ENCODE measurements around the gene SLC2A1. TPM values are rescaled to one million over a fixed set of nuclear protein-coding genes. Genes with fewer than 3 reads are reported as not detected.

Gene SLC2A1
- total RNA-seq, 5 donors from 2014 or later (not counting 1 experiment from before 2014, with no cell fraction given), result 72.0 to 91.7 (median 83.9) TPM

DNA sequence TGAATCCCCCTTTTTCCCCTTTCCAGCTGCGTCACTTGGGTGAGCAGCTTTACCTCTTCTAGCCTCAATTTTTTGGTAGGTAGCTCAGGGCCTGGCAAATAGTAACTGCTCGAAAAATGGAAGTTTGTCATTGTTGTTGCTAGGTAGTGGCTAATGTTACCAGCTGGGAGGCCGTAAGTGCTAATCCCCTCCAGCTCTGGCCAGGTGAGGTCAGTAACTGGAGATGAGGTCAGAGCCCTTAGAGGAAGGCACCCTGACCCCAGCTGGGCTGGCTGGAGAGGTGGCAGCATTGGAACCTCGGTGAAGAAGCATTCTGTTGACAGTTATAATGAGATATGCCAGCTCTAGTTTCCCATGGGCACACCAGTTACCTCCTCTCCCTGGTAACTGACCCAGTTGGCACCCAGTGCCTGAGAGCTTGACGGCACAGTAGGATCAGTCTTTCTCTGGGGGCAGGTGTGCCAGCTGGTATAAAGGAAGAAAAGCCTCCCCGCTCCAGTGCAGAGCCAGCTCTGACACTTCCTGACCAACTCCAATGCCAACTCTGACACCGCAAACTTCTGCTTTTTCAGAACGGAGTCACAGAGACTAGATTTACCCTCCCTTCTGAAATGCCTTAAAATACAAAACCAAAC, 35.0 kb upstream of the SLC2A1 start:
- no peaks in the 10 kb centered on the region for H3K4me1 ChIP-seq (ENCODE audit: control insufficient read depth in 1 of 2, extremely low read depth in 1 of 2, insufficient read depth in 2 of 2, low read length in 2 of 2)
- H3K9me3 Mint-ChIP-seq, result peaks cover 0 to 8% (median 5%) of the 10 kb centered on the region in 3 donors
- DNase-seq, result peak in 1 of 35 experiments; percentile 6
- H3K9me3 ChIP-seq, result no peaks in the 10 kb centered on the region
- H3K36me3 Mint-ChIP-seq, result peaks cover 7% of the 10 kb centered on the region
- ChIA-PET CTCF (no interaction called here), POLR2A (no interaction called here)
- WGBS (ENCODE audit: insufficient coverage), result 35% methylated on average over 2 of the region's 8 CpGs
- H3K27ac ChIP-seq (ENCODE audit: low read length), result no peak overlapping the region
- no peaks in the 10 kb centered on the region for H3K36me3 ChIP-seq (ENCODE audit: control insufficient read depth in 2 of 2, extremely low read depth in 1 of 2, insufficient read depth in 1 of 2, low read length in 1 of 2)
- no peaks in the 10 kb centered on the region for H3K27me3 ChIP-seq (replicated peaks in 1 of 2; ENCODE audit: control insufficient read depth in 2 of 2, extremely low read depth in 1 of 2, insufficient read depth in 2 of 2, low read length in 1 of 2)
- no peaks in the 10 kb centered on the region for H3K27me3 Mint-ChIP-seq
- no peak overlapping the region for H3K4me3 ChIP-seq (ENCODE audit: control insufficient read depth in 1 of 2, extremely low read depth in 1 of 2, low read length in 1 of 2)
- H3K27ac Mint-ChIP-seq, result no peak overlapping the region
- ATAC-seq (replicated peaks in 1 of 4), result no peak
- H3K4me3 Mint-ChIP-seq, result no peak overlapping the region
- H3K4me1 Mint-ChIP-seq, result peaks cover 0 to 3% (median 0%) of the 10 kb centered on the region in 3 donors

DNA sequence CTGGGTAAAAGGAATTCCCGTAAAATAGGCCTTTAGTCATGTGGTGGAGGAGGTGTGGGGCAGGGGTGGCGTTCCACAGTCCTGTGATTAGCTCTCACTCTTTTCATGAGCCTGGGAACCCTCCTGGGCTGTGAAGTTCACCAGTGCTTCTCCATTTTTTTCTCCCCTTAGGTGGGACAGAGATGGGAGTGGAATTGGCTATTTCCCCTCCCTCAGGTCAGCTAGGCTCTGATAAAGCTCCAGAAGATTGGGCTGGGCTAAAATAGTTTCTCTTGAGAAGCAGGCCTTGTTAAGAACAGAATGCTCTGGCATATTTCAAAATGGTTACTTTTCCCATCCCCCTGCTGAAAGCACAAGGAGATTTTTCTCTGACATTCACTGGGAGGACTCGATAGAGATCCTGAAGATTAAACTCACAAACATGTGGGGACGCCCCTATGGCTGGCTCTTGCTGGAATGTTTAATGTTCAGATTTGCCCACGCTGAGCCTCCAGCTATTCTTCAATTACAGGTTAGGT, 33.4 kb upstream of the SLC2A1 start:
- no peak overlapping the region for H3K27ac Mint-ChIP-seq

DNA sequence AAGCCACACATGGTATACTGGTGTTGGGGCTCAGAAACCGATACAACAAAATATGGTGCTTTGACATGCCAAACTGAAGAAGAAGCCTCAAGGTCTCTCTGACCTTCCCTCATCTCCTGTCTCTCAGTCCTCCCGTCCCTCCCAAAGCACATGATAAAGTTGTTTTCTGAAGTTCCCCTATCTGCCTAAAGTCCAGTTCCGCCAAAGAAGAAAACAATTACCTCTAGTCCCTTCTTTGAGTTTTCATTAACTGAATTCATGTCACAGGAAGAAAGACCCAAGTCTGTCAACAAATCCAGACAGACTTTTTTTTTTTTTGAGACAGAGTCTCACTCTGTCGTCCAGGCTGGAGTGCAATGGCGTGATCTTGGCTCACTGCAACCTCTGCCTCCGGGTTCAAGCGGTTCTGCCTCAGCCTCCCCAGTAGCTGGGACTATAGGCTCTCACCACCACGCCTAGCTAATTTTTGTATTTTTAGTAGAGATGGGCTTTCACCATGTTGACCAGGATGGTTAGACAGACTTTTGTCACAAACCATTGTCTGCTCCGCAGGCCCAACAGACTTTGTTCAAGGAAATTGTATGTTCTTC, 32.2 kb upstream of the SLC2A1 start:
- H3K27me3 ChIP-seq (replicated peaks in 1 of 2; ENCODE audit: control insufficient read depth in 2 of 2, extremely low read depth in 1 of 2, insufficient read depth in 2 of 2, low read length in 1 of 2), result no peaks in the 10 kb centered on the region
- ATAC-seq (replicated peaks in 1 of 4), result no peak
- H3K27ac ChIP-seq (ENCODE audit: low read length), result no peak overlapping the region
- H3K27ac Mint-ChIP-seq, result no peak overlapping the region
- no peak overlapping the region for H3K4me3 ChIP-seq (ENCODE audit: control insufficient read depth in 1 of 2, extremely low read depth in 1 of 2, low read length in 1 of 2)
- no peaks in the 10 kb centered on the region for H3K27me3 Mint-ChIP-seq
- no peaks in the 10 kb centered on the region for H3K4me1 ChIP-seq (ENCODE audit: control insufficient read depth in 1 of 2, extremely low read depth in 1 of 2, insufficient read depth in 2 of 2, low read length in 2 of 2)
- 100% methylated on average over 2 of the region's 9 CpGs for WGBS (ENCODE audit: insufficient coverage)
- H3K36me3 ChIP-seq (ENCODE audit: control insufficient read depth in 2 of 2, extremely low read depth in 1 of 2, insufficient read depth in 1 of 2, low read length in 1 of 2), result no peaks in the 10 kb centered on the region
- H3K36me3 Mint-ChIP-seq, result peaks cover 7% of the 10 kb centered on the region
- no peaks in the 10 kb centered on the region for H3K9me3 ChIP-seq
- DNase-seq, result no peak
- ChIA-PET CTCF (no interaction called here), POLR2A (no interaction called here)
- H3K4me3 Mint-ChIP-seq, result no peak overlapping the region
- H3K4me1 Mint-ChIP-seq, result peaks cover 0 to 3% (median 0%) of the 10 kb centered on the region in 3 donors
- peaks cover 0 to 8% (median 5%) of the 10 kb centered on the region in 3 donors for H3K9me3 Mint-ChIP-seq

More for the DNA sequence above, 33.4 kb upstream of the SLC2A1 start:
- H3K27me3 Mint-ChIP-seq, result no peaks in the 10 kb centered on the region
- H3K27me3 ChIP-seq (replicated peaks in 1 of 2; ENCODE audit: control insufficient read depth in 2 of 2, extremely low read depth in 1 of 2, insufficient read depth in 2 of 2, low read length in 1 of 2), result no peaks in the 10 kb centered on the region
- H3K4me3 ChIP-seq (ENCODE audit: control insufficient read depth in 1 of 2, extremely low read depth in 1 of 2, low read length in 1 of 2), result no peak overlapping the region
- H3K9me3 ChIP-seq, result no peaks in the 10 kb centered on the region
- no peak overlapping the region for H3K4me3 Mint-ChIP-seq
- H3K36me3 Mint-ChIP-seq, result peaks cover 7% of the 10 kb centered on the region
- H3K9me3 Mint-ChIP-seq, result peaks cover 0 to 8% (median 5%) of the 10 kb centered on the region in 3 donors
- H3K4me1 Mint-ChIP-seq, result peaks cover 0 to 3% (median 0%) of the 10 kb centered on the region in 3 donors
- H3K27ac ChIP-seq (ENCODE audit: low read length), result no peak overlapping the region
- ATAC-seq (replicated peaks in 1 of 4), result no peak
- no peaks in the 10 kb centered on the region for H3K4me1 ChIP-seq (ENCODE audit: control insufficient read depth in 1 of 2, extremely low read depth in 1 of 2, insufficient read depth in 2 of 2, low read length in 2 of 2)
- 83% methylated on average over 2 of the region's 5 CpGs for WGBS (ENCODE audit: insufficient coverage)
- no peak for DNase-seq
- POLR2A ChIA-PET, result no interaction called here
- no peaks in the 10 kb centered on the region for H3K36me3 ChIP-seq (ENCODE audit: control insufficient read depth in 2 of 2, extremely low read depth in 1 of 2, insufficient read depth in 1 of 2, low read length in 1 of 2)
- CTCF ChIA-PET, result no interaction called here

DNA sequence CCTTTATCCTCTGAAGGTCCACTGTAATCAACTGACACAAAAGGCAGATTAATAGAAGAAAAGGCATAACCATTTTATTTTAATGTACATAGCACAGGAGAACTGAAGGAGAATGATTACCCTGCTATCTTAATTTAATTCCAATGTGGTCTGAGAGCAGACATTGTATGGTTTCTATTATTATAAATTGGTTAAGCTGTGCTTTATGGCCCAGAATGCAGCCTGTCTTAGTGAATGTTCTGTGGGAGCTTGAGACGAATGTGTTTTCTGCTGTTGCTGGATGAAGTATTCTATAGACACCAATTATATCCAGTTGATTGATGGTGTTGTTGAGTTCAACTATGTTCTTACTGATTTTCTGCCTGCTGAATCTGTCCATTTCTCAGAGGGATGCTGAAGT, 25.0 kb upstream of the SLC2A1 start:
- no peaks in the 10 kb centered on the region for H3K4me1 Mint-ChIP-seq
- no peaks in the 10 kb centered on the region for H3K27me3 Mint-ChIP-seq
- POLR2A ChIA-PET, result no interaction called here
- DNase-seq (no peak), ATAC-seq (replicated peaks in 1 of 4) (no peak)
- no peaks in the 10 kb centered on the region for H3K9me3 Mint-ChIP-seq
- H3K36me3 ChIP-seq (ENCODE audit: control insufficient read depth in 2 of 2, extremely low read depth in 1 of 2, insufficient read depth in 1 of 2, low read length in 1 of 2), result no peaks in the 10 kb centered on the region
- H3K4me1 ChIP-seq (ENCODE audit: control insufficient read depth in 1 of 2, extremely low read depth in 1 of 2, insufficient read depth in 2 of 2, low read length in 2 of 2), result no peaks in the 10 kb centered on the region
- H3K4me3 ChIP-seq (ENCODE audit: control insufficient read depth in 1 of 2, extremely low read depth in 1 of 2, low read length in 1 of 2), result no peak overlapping the region
- no peak overlapping the region for H3K27ac Mint-ChIP-seq
- no peak overlapping the region for H3K27ac ChIP-seq (ENCODE audit: low read length)
- no peak overlapping the region for H3K4me3 Mint-ChIP-seq
- H3K27me3 ChIP-seq (replicated peaks in 1 of 2; ENCODE audit: control insufficient read depth in 2 of 2, extremely low read depth in 1 of 2, insufficient read depth in 2 of 2, low read length in 1 of 2), result peaks cover 0 to 10% of the 10 kb centered on the region in 2 experiments
- H3K9me3 ChIP-seq, result no peaks in the 10 kb centered on the region
- peaks cover 8% of the 10 kb centered on the region for H3K36me3 Mint-ChIP-seq
- no CpG with 5 or more reads among the region's 1 CpG for whole genome bisulfite sequencing (ENCODE audit: insufficient coverage)
- CTCF ChIA-PET, result interaction anchor here in 1 of 2 donors (0.5 kb wide), 1 partner anchor 1749 kb away, joined by 4 read pairs; no protein-coding TSS in a partner anchor

DNA sequence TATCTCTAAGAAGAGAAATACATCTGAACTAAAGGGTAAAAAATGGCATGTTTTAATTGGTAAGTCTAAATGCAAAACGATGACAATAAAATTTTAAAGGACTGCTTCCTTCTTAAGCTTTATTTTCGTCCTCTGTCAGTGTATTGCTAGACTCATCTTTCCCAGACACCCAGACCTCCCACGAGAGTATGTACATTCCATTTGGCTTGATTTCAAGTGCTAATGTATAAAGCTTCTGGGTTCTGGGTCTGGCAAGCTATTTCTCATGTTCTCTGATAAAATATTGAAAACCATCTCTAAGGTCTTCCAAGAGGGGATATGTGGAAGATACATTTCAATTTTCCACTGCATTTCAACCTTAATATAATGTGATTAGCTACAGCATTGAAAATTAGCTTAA, 24.6 kb upstream of the SLC2A1 start:
- H3K4me1 Mint-ChIP-seq, result no peaks in the 10 kb centered on the region
- H3K27ac Mint-ChIP-seq, result no peak overlapping the region
- POLR2A ChIA-PET, result no interaction called here
- Histone ChIP-seq H3K4me1 (ENCODE audit: control insufficient read depth in 1 of 2, extremely low read depth in 1 of 2, insufficient read depth in 2 of 2, low read length in 2 of 2) (no peaks in the 10 kb centered on the region), H3K27ac (ENCODE audit: low read length) (no peak overlapping the region), H3K9me3 (no peaks in the 10 kb centered on the region), H3K4me3 (ENCODE audit: control insufficient read depth in 1 of 2, extremely low read depth in 1 of 2, low read length in 1 of 2) (no peak overlapping the region), H3K27me3 (replicated peaks in 1 of 2; ENCODE audit: control insufficient read depth in 2 of 2, extremely low read depth in 1 of 2, insufficient read depth in 2 of 2, low read length in 1 of 2) (peaks cover 0 to 10% of the 10 kb centered on the region in 2 experiments), H3K36me3 (ENCODE audit: control insufficient read depth in 2 of 2, extremely low read depth in 1 of 2, insufficient read depth in 1 of 2, low read length in 1 of 2) (no peaks in the 10 kb centered on the region)
- no CpG with 5 or more reads among the region's 3 CpGs for WGBS (ENCODE audit: insufficient coverage)
- H3K36me3 Mint-ChIP-seq, result peaks cover 8% of the 10 kb centered on the region
- no peaks in the 10 kb centered on the region for H3K9me3 Mint-ChIP-seq
- DNase-seq (no peak), ATAC-seq (replicated peaks in 1 of 4) (no peak)
- H3K4me3 Mint-ChIP-seq, result no peak overlapping the region
- H3K27me3 Mint-ChIP-seq, result no peaks in the 10 kb centered on the region
- CTCF ChIA-PET, result interaction anchor here in 1 of 2 donors (0.5 kb wide), 1 partner anchor 1748 kb away, joined by 4 read pairs; no protein-coding TSS in a partner anchor

DNA sequence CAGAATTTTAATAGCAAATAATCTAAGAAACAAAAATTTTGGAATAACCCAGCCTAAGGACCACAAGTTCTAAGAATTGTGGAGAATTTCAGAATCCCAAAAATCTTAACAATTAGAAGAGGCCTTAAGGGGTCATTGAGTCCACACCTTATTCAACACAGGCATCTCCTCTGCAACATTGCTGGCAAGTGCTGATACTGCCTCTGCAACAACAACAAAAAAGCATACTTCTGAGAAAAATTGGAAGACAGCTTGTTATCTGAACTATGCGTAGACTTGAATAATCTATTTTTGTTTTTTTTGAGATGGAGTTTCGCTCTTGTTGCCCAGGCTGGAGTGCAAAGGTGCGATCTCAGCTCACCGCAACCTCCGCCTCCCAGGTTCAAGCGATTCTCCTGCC, 24.0 kb upstream of the SLC2A1 start:
- Mint-ChIP-seq H3K4me1 (no peaks in the 10 kb centered on the region), H3K4me3 (no peak overlapping the region), H3K36me3 (peaks cover 10% of the 10 kb centered on the region), H3K9me3 (no peaks in the 10 kb centered on the region), H3K27ac (no peak overlapping the region), H3K27me3 (no peaks in the 10 kb centered on the region)
- CTCF ChIA-PET, result no interaction called here
- POLR2A ChIA-PET, result no interaction called here
- no peak overlapping the region for H3K27ac ChIP-seq (ENCODE audit: low read length)
- H3K36me3 ChIP-seq (ENCODE audit: control insufficient read depth in 2 of 2, extremely low read depth in 1 of 2, insufficient read depth in 1 of 2, low read length in 1 of 2), result no peaks in the 10 kb centered on the region
- H3K4me1 ChIP-seq (ENCODE audit: control insufficient read depth in 1 of 2, extremely low read depth in 1 of 2, insufficient read depth in 2 of 2, low read length in 2 of 2), result no peaks in the 10 kb centered on the region
- peaks cover 0 to 10% of the 10 kb centered on the region in 2 experiments for H3K27me3 ChIP-seq (replicated peaks in 1 of 2; ENCODE audit: control insufficient read depth in 2 of 2, extremely low read depth in 1 of 2, insufficient read depth in 2 of 2, low read length in 1 of 2)
- DNase-seq, result no peak
- H3K9me3 ChIP-seq, result no peaks in the 10 kb centered on the region
- H3K4me3 ChIP-seq (ENCODE audit: control insufficient read depth in 1 of 2, extremely low read depth in 1 of 2, low read length in 1 of 2), result no peak overlapping the region
- no CpG with 5 or more reads among the region's 6 CpGs for WGBS (ENCODE audit: insufficient coverage)
- ATAC-seq (replicated peaks in 1 of 4), result no peak

Measured in T-cell (primary cell).